Measurements from ENCODE around the gene FAM168B. TPM values are rescaled to one million over a fixed set of nuclear protein-coding genes. Genes with fewer than 3 reads are reported as not detected.

Gene FAM168B
- total and polyA plus RNA-seq, 10 of the 15 experiments (the other 5 are each of a cell fraction or from before 2014, with no cell fraction given): 3.5 to 77.3 (median 45.9) TPM

GRCh38 chr2:131077966-131078365 is 15.3 kb downstream of the FAM168B start (continued):
- TF ChIP-seq CUX1 (IDR thresholded peaks at IDR 0.05; ENCODE audit: insufficient replicate concordance, low read depth, low read length) (no peak), MTA2 (IDR thresholded peaks at IDR 0.05; ENCODE audit: low read depth) (no peak), TARDBP (IDR thresholded peaks at IDR 0.05; ENCODE audit: borderline replicate concordance) (no peak), MYC (IDR thresholded peaks at IDR 0.05; ENCODE audit: insufficient read depth, insufficient read length, insufficient replicate concordance, low read length, severe bottlenecking) (no peak), YBX1 (IDR thresholded peaks at IDR 0.05) (no peak), BMI1 (IDR thresholded peaks at IDR 0.05; ENCODE audit: borderline replicate concordance) (no peak), EGR1 (IDR thresholded peaks at IDR 0.05; ENCODE audit: borderline replicate concordance in 1 of 2, low read depth in 2 of 2, low read length in 2 of 2) (no peak), SRF (IDR thresholded peaks at IDR 0.05; ENCODE audit: low read depth in 2 of 2, low read length in 2 of 2) (no peak), ATF7 (IDR thresholded peaks at IDR 0.05; ENCODE audit: low read depth) (no peak), RCOR1 (conservative IDR thresholded peaks at IDR 0.05; ENCODE audit: low read depth, low read length) (no peak), CHD1 (IDR thresholded peaks at IDR 0.05; ENCODE audit: low read depth, low read length) (no peak), CHD2 (IDR thresholded peaks at IDR 0.05; ENCODE audit: borderline replicate concordance, low read depth, low read length) (no peak)
